Measurements from ENCODE around the gene NAA15. TPM values are rescaled to one million over a fixed set of nuclear protein-coding genes. Genes with fewer than 3 reads are reported as not detected.

Gene NAA15
- total and polyA plus RNA-seq, 2 of the 8 experiments (the other 6 are each of a cell fraction or from before 2014, with no cell fraction given), result 9.7 to 124 TPM

DNA sequence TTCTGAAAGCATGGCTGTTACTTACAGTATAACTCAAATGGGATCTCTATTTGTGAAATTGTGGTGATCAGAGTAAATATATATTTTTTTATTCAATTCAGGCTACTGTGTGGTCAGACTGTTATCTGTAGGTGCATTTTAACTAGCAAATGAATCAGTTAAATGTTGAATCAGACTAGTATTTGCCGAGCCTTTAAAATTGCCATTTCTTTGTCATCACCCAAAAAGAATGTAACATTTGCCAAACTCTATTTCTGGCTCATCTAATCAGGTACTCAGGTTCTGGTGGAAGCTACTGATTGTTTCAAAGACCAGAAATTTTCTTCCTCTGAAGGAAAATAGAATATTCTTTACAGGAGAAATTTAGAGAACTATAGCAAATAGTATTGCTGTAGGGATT is 1.8 kb upstream of the NAA15 start (continued):
- no peak for TF ChIP-seq RXRA (IDR thresholded peaks at IDR 0.05; ENCODE audit: insufficient read depth, low read depth, low read length)
- TF ChIP-seq, protein P1, sequence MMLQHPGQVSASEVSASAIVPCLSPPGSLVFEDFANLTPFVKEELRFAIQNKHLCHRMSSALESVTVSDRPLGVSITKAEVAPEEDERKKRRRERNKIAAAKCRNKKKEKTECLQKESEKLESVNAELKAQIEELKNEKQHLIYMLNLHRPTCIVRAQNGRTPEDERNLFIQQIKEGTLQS (IDR thresholded peaks at IDR 0.05; ENCODE audit: insufficient read depth, low read depth, low read length), result no peak
- TF ChIP-seq RNF2 (IDR thresholded peaks at IDR 0.05; ENCODE audit: borderline replicate concordance, low read depth, low read length, missing control alignments, poor library complexity, severe bottlenecking), result no peak

All from H1 (cell line).